Loucy (cell line): ENCODE results near the gene MYBBP1A.

Experiments
- H2AFZ ChIP-seq: fragments of 200-600 bp; sonication (generic); 2 replicates; pipeline ENCODE4 v1.6.0; 2016; ENCODE audit warnings: antibody characterized with exemption, mild to moderate bottlenecking, low read length, moderate library complexity
- H3F3A ChIP-seq: fragments of 200-600 bp; 2 replicates; pipeline ENCODE4 v1.6.0; 2016; ENCODE audit warnings: antibody characterized with exemption, low read depth, mild to moderate bottlenecking
- H3K27me3 ChIP-seq: fragments of 200-600 bp; sonication (generic); 2 replicates; pipeline ENCODE4 v1.6.1; 2014; ENCODE audit warnings: low read length, mild to moderate bottlenecking; ENCODE audit not compliant: insufficient read depth, poor library complexity, severe bottlenecking
- H3K36me3 ChIP-seq: fragments of 200-600 bp; sonication (generic); 2 replicates; pipeline ENCODE4 v1.6.1; 2016; ENCODE audit warnings: low read length; ENCODE audit not compliant: insufficient read depth
- H3K4me1 ChIP-seq: fragments of 200-600 bp; sonication (generic); 2 replicates; pipeline ENCODE4 v1.5.1; 2014; ENCODE audit warnings: low read length, mild to moderate bottlenecking; ENCODE audit not compliant: insufficient read depth, poor library complexity, severe bottlenecking
- H3K4me2 ChIP-seq: fragments of 200-600 bp; sonication (generic); 2 replicates; pipeline ENCODE4 v1.6.0; 2014; ENCODE audit warnings: antibody characterized with exemption, low read length, low read depth, mild to moderate bottlenecking; ENCODE audit not compliant: poor library complexity, severe bottlenecking
- H3K4me3 ChIP-seq: fragments of 200-600 bp; sonication (generic); 2 replicates; pipeline ENCODE4 v1.5.1; 2014; ENCODE audit warnings: low read length, mild to moderate bottlenecking, mixed read lengths; ENCODE audit not compliant: poor library complexity, severe bottlenecking
- H3K79me2 ChIP-seq: fragments of 200-600 bp; sonication (generic); 2 replicates; pipeline ENCODE4 v1.6.1; 2014; ENCODE audit warnings: low read length; ENCODE audit not compliant: insufficient read depth
- H3K9ac ChIP-seq: fragments of 200-600 bp; sonication (generic); 2 replicates; pipeline ENCODE4 v1.6.0; 2014; ENCODE audit warnings: mild to moderate bottlenecking, low read depth, low read length, moderate library complexity; ENCODE audit not compliant: poor library complexity, severe bottlenecking
- H3K9me2 ChIP-seq: fragments of 200-600 bp; sonication (generic); replicated peaks from 2 replicates; pipeline ENCODE4 v1.6.1; 2016; ENCODE audit warnings: low read depth, low read length, mixed read lengths
- H3K9me3 ChIP-seq: fragments of 200-600 bp; sonication (generic); 2 replicates; pipeline ENCODE4 v1.6.1; 2014; ENCODE audit warnings: mild to moderate bottlenecking, antibody characterized with exemption, low read length, low read depth; ENCODE audit not compliant: insufficient read depth
- H4K20me1 ChIP-seq: fragments of 200-600 bp; sonication (generic); 2 replicates; pipeline ENCODE4 v1.6.0; 2014; ENCODE audit warnings: antibody characterized with exemption, low read length, mild to moderate bottlenecking; ENCODE audit not compliant: insufficient read depth, poor library complexity, severe bottlenecking
- EZH2phosphoT487 ChIP-seq: fragments of 200-600 bp; IDR thresholded peaks from 2 replicates; pipeline ENCODE4 v1.6.1; 2018; ENCODE audit warnings: antibody characterized with exemption, mild to moderate bottlenecking, moderate library complexity, borderline replicate concordance
- TF ChIP-seq, protein P1 (sequence below): fragments of 200-600 bp; sonication (generic); conservative IDR thresholded peaks from 2 replicates; pipeline ENCODE4 v1.5.1; 2014; ENCODE audit warnings: mild to moderate bottlenecking, antibody characterized with exemption, low read length

Gene MYBBP1A

DNA sequence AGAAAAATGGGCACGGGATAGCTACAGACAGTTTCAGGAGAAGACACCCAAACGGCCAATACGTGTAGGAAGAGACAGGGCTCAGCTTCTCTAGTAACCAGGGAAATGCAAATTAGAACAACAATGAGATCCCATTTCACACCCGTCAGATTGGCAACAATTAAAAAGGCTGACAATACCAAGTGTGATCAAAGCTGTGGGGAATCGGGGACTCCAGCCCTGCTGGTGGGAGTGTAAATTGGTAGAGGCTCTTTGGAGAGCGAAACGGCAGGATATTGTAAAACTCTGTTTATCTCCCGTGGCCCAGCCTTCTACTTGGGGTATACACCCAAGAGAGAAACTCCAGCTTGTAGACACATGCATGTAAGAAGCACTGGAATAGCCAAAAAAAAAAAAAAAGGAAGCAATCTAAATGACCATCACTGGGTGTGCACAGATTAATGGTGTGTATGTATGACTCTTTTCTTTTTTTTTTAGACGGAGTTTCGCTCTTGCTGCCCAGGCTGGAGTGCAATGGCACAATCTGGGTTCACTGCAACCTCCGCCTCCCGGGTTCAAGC is 27.5 kb downstream of the MYBBP1A start:
- H3K9ac ChIP-seq = no peak overlapping the region
- no peaks in the 10 kb centered on the region for H3K9me2 ChIP-seq
- no peak overlapping the region for H3K4me3 ChIP-seq
- no peaks in the 10 kb centered on the region for H3K27me3 ChIP-seq
- no peaks in the 10 kb centered on the region for H3K9me3 ChIP-seq
- no peak overlapping the region for H2AFZ ChIP-seq
- H3K79me2 ChIP-seq = no peaks in the 10 kb centered on the region
- no peak for TF ChIP-seq EZH2phosphoT487
- TF ChIP-seq, protein P1, sequence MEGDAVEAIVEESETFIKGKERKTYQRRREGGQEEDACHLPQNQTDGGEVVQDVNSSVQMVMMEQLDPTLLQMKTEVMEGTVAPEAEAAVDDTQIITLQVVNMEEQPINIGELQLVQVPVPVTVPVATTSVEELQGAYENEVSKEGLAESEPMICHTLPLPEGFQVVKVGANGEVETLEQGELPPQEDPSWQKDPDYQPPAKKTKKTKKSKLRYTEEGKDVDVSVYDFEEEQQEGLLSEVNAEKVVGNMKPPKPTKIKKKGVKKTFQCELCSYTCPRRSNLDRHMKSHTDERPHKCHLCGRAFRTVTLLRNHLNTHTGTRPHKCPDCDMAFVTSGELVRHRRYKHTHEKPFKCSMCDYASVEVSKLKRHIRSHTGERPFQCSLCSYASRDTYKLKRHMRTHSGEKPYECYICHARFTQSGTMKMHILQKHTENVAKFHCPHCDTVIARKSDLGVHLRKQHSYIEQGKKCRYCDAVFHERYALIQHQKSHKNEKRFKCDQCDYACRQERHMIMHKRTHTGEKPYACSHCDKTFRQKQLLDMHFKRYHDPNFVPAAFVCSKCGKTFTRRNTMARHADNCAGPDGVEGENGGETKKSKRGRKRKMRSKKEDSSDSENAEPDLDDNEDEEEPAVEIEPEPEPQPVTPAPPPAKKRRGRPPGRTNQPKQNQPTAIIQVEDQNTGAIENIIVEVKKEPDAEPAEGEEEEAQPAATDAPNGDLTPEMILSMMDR = no peak
- H3K4me2 ChIP-seq = no peak overlapping the region
- no peaks in the 10 kb centered on the region for H3K4me1 ChIP-seq
- H3F3A ChIP-seq = no peaks in the 10 kb centered on the region
- no peaks in the 10 kb centered on the region for H4K20me1 ChIP-seq
- peaks cover 18% of the 10 kb centered on the region; the same call in 1 of the 2 replicates for H3K36me3 ChIP-seq

DNA sequence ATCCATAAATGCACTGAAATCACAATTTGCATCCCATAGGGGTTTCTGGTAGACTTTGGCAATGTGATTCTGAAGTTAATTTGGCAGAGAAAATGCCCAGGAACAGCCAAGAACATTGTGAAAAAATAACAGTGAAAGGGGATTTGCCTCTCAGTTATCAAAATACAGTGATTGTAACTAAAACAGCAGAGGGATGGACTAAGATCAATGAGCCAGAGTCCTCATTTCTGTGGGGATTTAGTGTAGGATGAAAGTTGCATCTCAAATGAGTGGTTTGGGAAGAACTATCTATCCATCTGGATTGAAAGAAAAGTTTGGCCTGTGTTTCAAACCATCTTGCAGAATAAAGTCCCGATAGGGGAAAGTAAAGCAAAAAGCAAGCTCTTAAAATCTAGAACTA is 28.1 kb downstream of the MYBBP1A start:
- Histone ChIP-seq H3K9ac (no peak overlapping the region), H3F3A (no peaks in the 10 kb centered on the region), H4K20me1 (no peaks in the 10 kb centered on the region), H3K27me3 (no peaks in the 10 kb centered on the region), H3K36me3 (peaks cover 21% of the 10 kb centered on the region; the same call in 1 of the 2 replicates), H3K9me3 (no peaks in the 10 kb centered on the region), H2AFZ (no peak overlapping the region), H3K4me3 (no peak overlapping the region), H3K9me2 (no peaks in the 10 kb centered on the region), H3K4me1 (no peaks in the 10 kb centered on the region), H3K4me2 (no peak overlapping the region), H3K79me2 (no peaks in the 10 kb centered on the region)
- TF ChIP-seq, protein P1 = no peak
- no peak for TF ChIP-seq EZH2phosphoT487

DNA sequence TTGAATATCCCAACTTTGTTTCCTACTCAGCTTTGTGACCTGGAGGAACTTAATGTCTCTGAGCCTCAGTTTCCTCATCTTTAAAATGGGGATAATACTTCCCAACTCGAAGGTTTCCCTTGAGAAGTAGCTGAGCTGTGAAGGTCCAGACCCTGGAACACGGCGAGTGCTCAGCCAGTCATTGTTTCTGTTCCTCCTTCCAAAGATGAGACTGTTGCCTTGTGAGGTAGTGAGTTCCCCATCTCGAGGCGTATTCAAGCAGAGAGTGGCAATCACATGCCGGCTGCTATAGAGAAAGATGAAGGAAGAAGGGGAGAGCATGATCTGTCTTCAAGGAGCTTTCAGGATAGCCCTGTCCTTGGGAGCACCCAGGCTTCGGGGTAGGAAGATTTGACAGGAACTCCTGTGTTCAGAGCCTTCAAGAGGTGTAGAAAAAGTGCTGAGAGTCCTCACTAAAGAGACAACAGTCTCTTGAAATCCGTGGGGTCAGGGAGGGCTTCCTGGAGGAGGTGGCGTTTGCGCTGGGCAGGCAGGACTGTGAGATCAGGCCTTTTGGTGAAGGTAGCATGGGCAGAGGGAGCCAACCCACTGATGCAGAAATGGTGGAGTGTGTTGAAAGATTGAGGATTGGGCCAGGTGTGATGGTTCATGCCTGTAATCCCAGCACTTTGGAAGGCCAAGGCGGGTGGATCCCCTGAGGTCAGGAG is 29.3 kb downstream of the MYBBP1A start:
- Histone ChIP-seq H3K27me3 (no peaks in the 10 kb centered on the region), H2AFZ (no peak overlapping the region), H3K36me3 (peaks cover 21% of the 10 kb centered on the region; the same call in 1 of the 2 replicates), H4K20me1 (no peaks in the 10 kb centered on the region), H3K79me2 (no peaks in the 10 kb centered on the region), H3K9ac (no peak overlapping the region), H3K9me3 (no peaks in the 10 kb centered on the region), H3K9me2 (no peaks in the 10 kb centered on the region), H3K4me1 (no peaks in the 10 kb centered on the region), H3K4me2 (no peak overlapping the region), H3K4me3 (no peak overlapping the region), H3F3A (no peaks in the 10 kb centered on the region)
- TF ChIP-seq, protein P1 = no peak
- no peak for TF ChIP-seq EZH2phosphoT487
